Fibroblast of peridontal ligament (primary cell): ENCODE measurements around the gene LIPC.
A peak's percentile ranks its signal among the peaks of the same experiment; 100 is the strongest.

Source experiments
- DNase-seq: peaks from one replicate; pipeline ENCODE4 v3.0.0-alpha.2; 2010; ENCODE audit errors: extremely low read depth

The LIPC gene

DNA sequence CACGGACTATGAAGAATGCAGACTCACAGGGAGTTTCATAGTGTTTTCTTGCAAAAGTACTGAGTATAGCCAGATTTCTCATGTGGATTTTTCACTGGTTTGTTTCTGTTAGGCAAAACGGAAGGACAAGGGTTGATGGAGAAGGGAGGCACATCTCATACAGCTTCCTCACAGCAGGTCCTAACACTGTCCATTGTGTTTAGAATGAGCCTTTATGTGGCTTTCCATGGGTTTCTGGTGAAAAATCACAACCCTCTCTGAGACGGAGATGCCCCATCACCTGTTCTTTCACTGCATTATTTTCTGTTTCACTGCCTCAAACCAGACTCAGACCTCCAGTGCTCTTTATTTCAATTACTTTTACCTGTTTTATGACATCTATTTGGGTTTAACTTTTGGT lies 25.0 kb upstream of the LIPC start:
- DNase-seq: no peak

GRCh38 chr15:58407236-58407775 lies 24.5 kb upstream of the LIPC start:
- DNase-seq: no peak

DNA sequence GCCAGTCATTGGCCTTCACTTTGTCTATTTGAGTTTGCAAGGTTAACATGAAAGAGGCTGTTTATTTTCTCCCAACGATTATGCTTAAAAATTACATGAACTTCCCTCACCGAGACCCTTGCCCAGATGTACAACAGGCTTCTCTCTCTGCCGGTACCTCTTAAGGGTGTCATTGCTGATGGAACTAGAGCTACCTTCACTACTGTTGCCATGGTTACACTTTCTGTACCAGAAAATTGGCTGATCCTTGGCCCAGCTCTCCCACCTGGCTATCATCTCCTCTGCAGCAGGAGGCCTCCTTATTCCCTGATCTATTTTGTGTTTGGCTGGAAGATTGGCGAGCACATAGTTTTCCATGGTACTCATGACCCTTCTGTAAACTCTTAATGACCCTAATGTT lies 24.0 kb upstream of the LIPC start:
- DNase-seq: no peak

DNA sequence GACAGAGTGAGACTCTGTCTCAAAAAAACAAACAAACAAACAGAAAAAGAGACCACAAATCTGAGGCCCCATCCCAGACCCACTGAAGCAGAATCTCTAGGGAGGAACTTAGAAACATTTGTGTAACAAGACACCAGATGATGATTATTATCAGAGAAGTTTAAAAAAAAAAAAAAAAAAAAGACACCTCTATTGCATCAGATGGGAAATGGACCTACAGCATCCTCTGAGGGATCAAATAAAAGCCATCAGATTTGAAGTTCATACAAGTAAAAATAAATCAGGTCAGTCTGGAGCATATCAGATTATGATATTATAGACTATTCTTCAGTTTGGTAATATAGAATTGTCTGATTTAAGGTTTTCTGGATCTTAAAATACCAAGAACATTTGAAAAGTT lies 21.9 kb upstream of the LIPC start:
- no peak for DNase-seq

GRCh38 chr15:58410353-58410752 lies 21.4 kb upstream of the LIPC start:
- DNase-seq: peak; percentile 71

DNA sequence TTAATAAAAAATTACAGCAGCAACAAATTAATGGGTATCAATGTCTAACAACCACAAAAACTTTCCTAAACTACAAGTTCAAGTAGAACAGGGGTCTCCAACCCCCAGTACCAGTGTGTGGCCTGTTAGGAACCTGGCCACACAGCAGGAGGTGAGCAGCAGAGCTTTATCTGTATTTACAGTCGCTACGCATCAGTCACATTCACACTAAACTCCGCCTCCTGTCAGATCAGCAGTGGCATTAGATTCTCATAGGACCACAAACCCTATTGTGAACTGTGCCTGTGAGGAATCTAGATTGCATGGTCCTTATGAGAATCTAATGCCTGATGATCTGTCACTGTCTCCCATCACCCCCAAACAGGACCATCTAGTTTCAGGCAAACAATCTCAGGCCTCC lies 18.5 kb upstream of the LIPC start:
- DNase-seq: no peak

- DNase-seq: peak; percentile 65
Observed at GRCh38 chr15:58415636-58416035, 16.2 kb upstream of the LIPC start.

DNA sequence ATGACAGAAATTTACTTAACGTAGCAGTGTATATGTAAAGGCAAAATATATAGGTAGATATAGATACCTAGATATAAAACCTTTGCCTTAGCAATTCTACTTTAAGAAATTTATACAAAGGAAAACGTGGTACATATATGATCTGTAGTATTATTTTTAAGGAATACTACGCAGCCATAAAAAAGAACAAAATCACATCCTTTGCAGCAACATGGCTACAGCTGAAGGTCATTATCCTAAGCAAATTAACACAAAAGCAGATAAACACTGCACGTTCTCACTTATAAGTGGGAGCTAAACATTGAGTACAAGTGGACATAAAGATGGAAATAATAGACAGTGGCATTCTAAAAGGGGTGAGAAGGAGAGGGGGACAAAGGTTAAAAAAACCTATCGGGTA lies 14.8 kb upstream of the LIPC start:
- DNase-seq: no peak

- no peak for DNase-seq
Observed at GRCh38 chr15:58418135-58418534, 13.7 kb upstream of the LIPC start.

GRCh38 chr15:58419803-58420524 lies 11.8 kb upstream of the LIPC start:
- no peak for DNase-seq

GRCh38 chr15:58420579-58421043 lies 11.2 kb upstream of the LIPC start:
- DNase-seq: no peak

DNA sequence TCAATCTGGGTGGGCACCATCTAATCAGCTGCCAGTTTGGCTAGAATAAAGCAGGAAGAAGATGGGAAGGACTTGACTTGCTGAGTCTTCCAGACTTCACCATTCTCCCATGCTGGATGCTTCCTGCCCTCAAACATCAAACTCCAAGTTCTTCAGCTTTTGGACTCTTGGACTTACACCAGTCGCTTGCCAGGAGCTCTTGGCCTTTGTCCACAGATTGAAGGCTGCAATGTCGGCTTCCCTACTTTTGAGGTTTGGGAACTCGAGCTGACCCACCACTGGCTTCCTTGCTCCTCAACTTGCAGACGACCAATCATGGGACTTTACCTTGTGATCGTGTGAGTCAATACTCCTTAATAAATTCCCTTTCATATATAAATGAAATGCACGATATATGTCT lies 8.6 kb upstream of the LIPC start:
- no peak for DNase-seq

DNA sequence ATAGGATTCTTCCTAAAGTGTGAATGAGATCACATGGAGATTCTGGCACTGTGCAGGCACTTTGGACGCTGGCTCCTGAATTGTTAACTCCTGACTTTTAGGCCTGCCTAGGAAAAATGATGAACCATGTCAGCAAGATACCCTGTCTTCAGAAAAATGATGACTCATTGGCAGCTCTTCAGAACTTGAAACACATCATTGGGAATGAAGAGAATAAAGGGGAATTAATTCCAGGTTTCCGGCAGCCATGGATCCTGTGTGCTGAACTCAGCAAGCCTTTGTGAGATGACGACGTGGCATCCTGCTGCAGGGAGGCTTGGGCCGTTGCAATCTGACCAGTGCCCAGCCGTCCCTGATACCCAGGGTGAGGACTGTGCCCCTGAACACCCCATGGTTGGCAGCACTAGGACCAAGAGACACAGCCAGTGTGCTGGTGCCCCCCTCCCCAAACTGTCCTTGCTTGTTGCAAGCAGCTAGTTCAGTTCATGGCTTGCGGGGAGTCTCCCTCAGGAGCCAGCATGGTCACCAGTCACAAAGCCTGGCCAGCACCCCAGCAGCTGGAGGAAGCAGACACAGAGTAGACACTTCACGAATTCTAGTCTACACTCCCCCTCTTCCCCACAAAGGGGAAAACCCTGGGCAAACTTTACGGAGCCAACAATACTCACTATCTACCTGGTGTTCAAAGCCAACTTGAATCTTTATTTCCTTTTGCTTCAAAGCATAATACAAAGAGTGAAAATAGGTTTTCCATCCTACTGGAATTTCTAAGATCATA lies 7.8 kb upstream of the LIPC start:
- DNase-seq: peak; percentile 74

DNA sequence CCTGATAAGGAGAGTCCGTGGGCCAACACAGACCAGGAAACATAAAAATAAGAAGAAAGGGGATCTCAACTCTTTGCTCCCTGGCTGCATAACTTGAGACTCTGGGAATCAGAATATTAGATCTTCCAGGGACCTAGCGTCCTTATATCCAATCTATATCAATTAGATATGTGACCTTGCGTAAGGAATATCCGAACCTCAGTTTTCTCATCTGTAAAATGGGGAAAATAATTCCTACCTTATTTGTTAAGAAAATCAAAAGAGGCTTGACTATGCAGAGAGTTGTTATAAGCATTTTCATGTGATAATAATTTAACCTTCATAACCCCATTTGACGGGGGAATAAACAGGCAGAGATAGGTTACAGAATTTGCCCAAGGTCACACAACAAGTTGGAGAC lies 7.1 kb upstream of the LIPC start:
- no peak for DNase-seq

DNA sequence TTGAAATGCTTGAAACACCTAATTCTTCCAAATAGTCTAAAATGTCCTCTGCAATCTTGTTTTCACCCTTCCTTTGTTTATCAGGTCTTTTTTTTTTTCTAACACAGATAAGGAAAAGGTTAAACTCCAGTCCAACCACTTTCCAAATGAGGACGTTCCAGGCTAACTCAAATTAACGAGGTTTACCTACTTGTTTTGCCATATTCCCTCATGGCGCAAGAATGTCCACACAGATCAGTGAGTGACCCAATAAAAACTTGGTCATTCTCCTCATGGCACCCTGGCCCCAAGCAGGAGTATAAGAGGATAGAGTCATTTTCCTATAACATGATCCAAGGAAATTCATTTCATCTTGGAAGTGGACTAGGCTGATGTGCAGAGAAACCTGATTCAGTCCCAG lies 6.6 kb upstream of the LIPC start:
- DNase-seq: no peak

- no peak for DNase-seq
Observed at GRCh38 chr15:58425834-58426233, 6.0 kb upstream of the LIPC start.

GRCh38 chr15:58426501-58426900 lies 5.3 kb upstream of the LIPC start:
- no peak for DNase-seq

- DNase-seq: no peak
Observed at GRCh38 chr15:58427987-58428386, 3.8 kb upstream of the LIPC start.

GRCh38 chr15:58430224-58430787 lies 1.5 kb upstream of the LIPC start:
- DNase-seq: no peak

DNA sequence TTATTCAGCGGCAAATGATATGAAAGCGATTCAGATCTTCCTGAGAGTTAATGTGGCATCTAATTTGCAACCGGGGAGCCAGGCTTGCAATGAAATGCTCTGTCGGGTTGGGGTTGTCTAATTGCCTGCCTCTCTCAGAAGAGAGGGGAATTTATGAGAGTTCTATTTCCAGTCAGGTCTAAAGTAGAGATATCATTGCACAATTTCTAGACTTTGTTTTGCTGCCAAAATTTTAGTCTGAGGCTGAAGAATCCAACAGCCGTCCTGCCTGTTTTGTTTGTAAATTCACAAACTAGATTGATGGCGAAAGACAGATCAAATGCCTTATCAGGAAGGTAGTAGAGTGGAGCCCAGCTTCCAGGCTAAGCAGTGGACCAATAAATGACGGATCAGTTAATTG lies 610 bp downstream of the LIPC start:
- peak; percentile 66 for DNase-seq

- peak; percentile 53 for DNase-seq
Observed at GRCh38 chr15:58433597-58434333, 2.0 kb downstream of the LIPC start.

- no peak for DNase-seq
Observed at GRCh38 chr15:58434334-58434875, 2.6 kb downstream of the LIPC start.
